ENCODE results near the gene BUD13.
A peak's percentile ranks its signal among the peaks of the same experiment; 100 is the strongest.

BUD13 gene

GRCh38 chr11:116750070-116750718, 22.6 kb downstream of the BUD13 start:
- no peak for DNase-seq (ENCODE audit: low spot score)

- DNase-seq (ENCODE audit: low spot score) = no peak
These were observed 30.7 kb downstream of the BUD13 start for GRCh38 chr11:116742104-116742503.

- no peak for DNase-seq (ENCODE audit: low spot score)
These were observed 32.0 kb downstream of the BUD13 start for GRCh38 chr11:116740741-116741140.

- no peak for DNase-seq (ENCODE audit: low spot score)
These were observed 33.8 kb downstream of the BUD13 start for GRCh38 chr11:116738975-116739374.

- DNase-seq (ENCODE audit: low spot score) = no peak
These were observed 36.0 kb downstream of the BUD13 start for GRCh38 chr11:116736763-116737162.

GRCh38 chr11:116733969-116734508, 38.7 kb downstream of the BUD13 start:
- no peak for DNase-seq (ENCODE audit: low spot score)

- no peak for DNase-seq (ENCODE audit: low spot score)
These were observed 39.6 kb downstream of the BUD13 start for GRCh38 chr11:116733043-116733755.

GRCh38 chr11:116732271-116733042, 40.3 kb downstream of the BUD13 start:
- DNase-seq (ENCODE audit: low spot score) = peak; percentile 82

- no peak for DNase-seq (ENCODE audit: low spot score)
These were observed 41.0 kb downstream of the BUD13 start for GRCh38 chr11:116731821-116732220.

GRCh38 chr11:116731097-116731761, 41.6 kb downstream of the BUD13 start:
- no peak for DNase-seq (ENCODE audit: low spot score)

- no peak for DNase-seq (ENCODE audit: low spot score)
These were observed 42.2 kb downstream of the BUD13 start for GRCh38 chr11:116730601-116731000.

- DNase-seq (ENCODE audit: low spot score) = no peak
These were observed 42.6 kb downstream of the BUD13 start for GRCh38 chr11:116730241-116730561.

- no peak for DNase-seq (ENCODE audit: low spot score)
These were observed 43.1 kb downstream of the BUD13 start for GRCh38 chr11:116729501-116730240.

GRCh38 chr11:116727990-116728389, 44.8 kb downstream of the BUD13 start:
- no peak for DNase-seq (ENCODE audit: low spot score)

GRCh38 chr11:116725434-116726221, 47.2 kb downstream of the BUD13 start:
- DNase-seq (ENCODE audit: low spot score) = no peak

- no peak for DNase-seq (ENCODE audit: low spot score)
These were observed 48.0 kb downstream of the BUD13 start for GRCh38 chr11:116724813-116725212.

- no peak for DNase-seq (ENCODE audit: low spot score)
These were observed 49.3 kb downstream of the BUD13 start for GRCh38 chr11:116723511-116723910.

- no peak for DNase-seq (ENCODE audit: low spot score)
These were observed 50.8 kb downstream of the BUD13 start for GRCh38 chr11:116721988-116722387.

GRCh38 chr11:116720895-116721294, 51.9 kb downstream of the BUD13 start:
- no peak for DNase-seq (ENCODE audit: low spot score)

- no peak for DNase-seq (ENCODE audit: low spot score)
These were observed 53.8 kb downstream of the BUD13 start for GRCh38 chr11:116718955-116719501.

Measured in germinal center (tissue), 1 donor.